Omental fat pad (tissue), 4 donors: ENCODE measurements around the gene OR2K2. TPM values are rescaled to one million over a fixed set of nuclear protein-coding genes. Genes with fewer than 3 reads are reported as not detected.
"Not testable (repeated sequence)": the region's sequence is repeated elsewhere in the genome, so short reads cannot be mapped to it uniquely, and the experiment has no call there.

Source experiments
- ATAC-seq: fragments of 150-250 bp; one replicate; pipeline ENCODE4 v1.9.1; 2016; ENCODE audit warnings: mild to moderate bottlenecking, moderate library complexity; ENCODE audit not compliant: low FRiP score
- DNase-seq: peaks from one replicate; pipeline ENCODE4 v3.0.0-alpha.2; 2019; ENCODE audit warnings: low spot score
- CTCF ChIP-seq, 3 donors: fragments of 450-650 bp; IDR thresholded peaks; one replicate each; pipeline ENCODE4 v1.5.1; 2016 to 2017; ENCODE audit warnings: antibody characterized with exemption in 3 of 3, mild to moderate bottlenecking in 3 of 3, moderate library complexity in 2 of 3
- total RNA-seq, 4 donors: library from RNA; depleted of rRNA; stranded (reverse); fragments of >200 nt; gene quantifications; one replicate each; pipeline ENCODE4 v1.1.0, GENCODE V29; 2016

The OR2K2 gene
- total RNA-seq, 4 donors from 2014 or later: not detected

- TF ChIP-seq CTCF (IDR thresholded peaks at IDR 0.05): no peak
- DNase-seq (no peak), ATAC-seq (no peak)
Observed at GRCh38 chr9:111297066-111297824, 32.8 kb downstream of the OR2K2 start.

- ATAC-seq: no peak
- TF ChIP-seq CTCF (IDR thresholded peaks at IDR 0.05): no peak
- no peak for DNase-seq
Observed at GRCh38 chr9:111294691-111295451, 35.2 kb downstream of the OR2K2 start.

- TF ChIP-seq CTCF (IDR thresholded peaks at IDR 0.05): no peak
- DNase-seq: no peak
- ATAC-seq: no peak
Observed at GRCh38 chr9:111287127-111287526, 42.9 kb downstream of the OR2K2 start.

- DNase-seq (no peak), ATAC-seq (no peak)
- TF ChIP-seq CTCF (IDR thresholded peaks at IDR 0.05): no peak
Observed at GRCh38 chr9:111284703-111285102, 45.3 kb downstream of the OR2K2 start.

GRCh38 chr9:111282845-111283244, 47.2 kb downstream of the OR2K2 start:
- no peak for ATAC-seq
- TF ChIP-seq CTCF (IDR thresholded peaks at IDR 0.05): no peak
- no peak for DNase-seq

GRCh38 chr9:111280795-111281194, 49.2 kb downstream of the OR2K2 start:
- DNase-seq, ATAC-seq: not testable (repeated sequence)

Other genes starting within 250 kb of the OR2K2 start
- 100 to 1,000 TPM in 3 of 4 donors, 10 to 100 TPM in 1; 92.8 to 153 (median 113) TPM for gene ECPAS, start 154.2 kb upstream of the OR2K2 start, total RNA-seq
- 10 to 100 TPM in 1 of 4 donors, 1 to 10 TPM in 3; 2.8 to 11.9 (median 3.7) TPM for gene ZNF483, start 195.0 kb upstream of the OR2K2 start, total RNA-seq